HEK293 (cell line): Measurements from ENCODE around the gene C6orf47.

Source experiments
- GLIS2 ChIP-seq: fragments of 450-650 bp; formaldehyde crosslinking; IDR thresholded peaks from 2 replicates; pipeline ENCODE4 v1.5.1; 2016; ENCODE audit warnings: missing biosample characterization, missing genetic modification characterization
- KLF16 ChIP-seq: fragments of 450-650 bp; formaldehyde crosslinking; IDR thresholded peaks from 2 replicates; pipeline ENCODE4 v1.5.1; 2017; ENCODE audit warnings: missing biosample characterization, missing genetic modification characterization
- OSR2 ChIP-seq: fragments of 450-650 bp; formaldehyde crosslinking; IDR thresholded peaks from 2 replicates; pipeline ENCODE4 v1.5.1; 2016; ENCODE audit warnings: missing biosample characterization, missing genetic modification characterization
- OVOL3 ChIP-seq: fragments of 450-650 bp; formaldehyde crosslinking; IDR thresholded peaks from 2 replicates; pipeline ENCODE4 v1.5.1; 2016; ENCODE audit warnings: missing biosample characterization, missing genetic modification characterization
- REPIN1 ChIP-seq: fragments of 450-650 bp; formaldehyde crosslinking; IDR thresholded peaks from 2 replicates; pipeline ENCODE4 v1.5.1; 2017; ENCODE audit warnings: missing biosample characterization, missing genetic modification characterization, low read depth
- SCRT2 ChIP-seq: fragments of 450-650 bp; formaldehyde crosslinking; IDR thresholded peaks from 2 replicates; pipeline ENCODE4 v1.5.1; 2016; ENCODE audit warnings: missing biosample characterization, missing genetic modification characterization
- SP2 ChIP-seq: fragments of 450-650 bp; formaldehyde crosslinking; IDR thresholded peaks from 2 replicates; pipeline ENCODE4 v1.5.1; 2016; ENCODE audit warnings: missing biosample characterization, missing genetic modification characterization
- TRIM28 ChIP-seq: IDR thresholded peaks from 2 replicates; pipeline ENCODE4 v1.6.1; 2011; ENCODE audit warnings: low read length, control low read depth, borderline replicate concordance
- ZBTB44 ChIP-seq: fragments of 450-650 bp; IDR thresholded peaks from 2 replicates; pipeline ENCODE4 v1.5.1; 2018; ENCODE audit warnings: missing biosample characterization, mild to moderate bottlenecking, missing genetic modification characterization
- ZBTB48 ChIP-seq: fragments of 450-650 bp; formaldehyde crosslinking; IDR thresholded peaks from 2 replicates; pipeline ENCODE4 v1.5.1; 2016; ENCODE audit warnings: missing biosample characterization, missing genetic modification characterization
- ZBTB6 ChIP-seq: fragments of 450-650 bp; formaldehyde crosslinking; IDR thresholded peaks from 2 replicates; pipeline ENCODE4 v1.5.1; 2017; ENCODE audit warnings: missing biosample characterization, missing genetic modification characterization
- ZBTB8A ChIP-seq: fragments of 450-650 bp; formaldehyde crosslinking; IDR thresholded peaks from 2 replicates; pipeline ENCODE4 v1.5.1; 2016; ENCODE audit warnings: missing biosample characterization, missing genetic modification characterization
- ZNF10 ChIP-seq: fragments of 450-650 bp; formaldehyde crosslinking; IDR thresholded peaks from 2 replicates; pipeline ENCODE4 v1.5.1; 2017; ENCODE audit warnings: missing biosample characterization, missing genetic modification characterization
- ZNF121 ChIP-seq: fragments of 450-650 bp; formaldehyde crosslinking; IDR thresholded peaks from 2 replicates; pipeline ENCODE4 v1.5.1; 2016; ENCODE audit warnings: missing biosample characterization, missing genetic modification characterization
- ZNF16 ChIP-seq: fragments of 450-650 bp; formaldehyde crosslinking; IDR thresholded peaks from 2 replicates; pipeline ENCODE4 v1.5.1; 2016; ENCODE audit warnings: low read depth, missing biosample characterization, missing genetic modification characterization
- ZNF366 ChIP-seq: fragments of 450-650 bp; formaldehyde crosslinking; conservative IDR thresholded peaks from 2 replicates; pipeline ENCODE4 v1.5.1; 2016; ENCODE audit warnings: missing biosample characterization, missing genetic modification characterization
- ZNF37A ChIP-seq: fragments of 450-650 bp; IDR thresholded peaks from 2 replicates; pipeline ENCODE4 v1.5.1; 2018; ENCODE audit warnings: missing biosample characterization, missing genetic modification characterization
- ZNF423 ChIP-seq: fragments of 450-650 bp; formaldehyde crosslinking; IDR thresholded peaks from 2 replicates; pipeline ENCODE4 v1.5.1; 2016; ENCODE audit warnings: missing biosample characterization, missing genetic modification characterization
- ZNF473 ChIP-seq: fragments of 450-650 bp; formaldehyde crosslinking; IDR thresholded peaks from 2 replicates; pipeline ENCODE4 v1.5.1; 2017; ENCODE audit warnings: missing biosample characterization, missing genetic modification characterization
- ZNF558 ChIP-seq: fragments of 450-650 bp; formaldehyde crosslinking; IDR thresholded peaks from 2 replicates; pipeline ENCODE4 v1.5.1; 2016; ENCODE audit warnings: missing biosample characterization, missing genetic modification characterization
- ZNF610 ChIP-seq: fragments of 450-650 bp; formaldehyde crosslinking; IDR thresholded peaks from 2 replicates; pipeline ENCODE4 v1.5.1; 2016; ENCODE audit warnings: missing biosample characterization, missing genetic modification characterization, borderline replicate concordance
- ZNF621 ChIP-seq: fragments of 450-650 bp; formaldehyde crosslinking; IDR thresholded peaks from 2 replicates; pipeline ENCODE4 v1.5.1; 2017; ENCODE audit warnings: missing biosample characterization, missing genetic modification characterization
- ZNF660 ChIP-seq: fragments of 450-650 bp; IDR thresholded peaks from 2 replicates; pipeline ENCODE4 v1.5.1; 2018; ENCODE audit warnings: missing biosample characterization, mild to moderate bottlenecking, missing genetic modification characterization
- ZNF701 ChIP-seq: fragments of 450-650 bp; formaldehyde crosslinking; IDR thresholded peaks from 2 replicates; pipeline ENCODE4 v1.5.1; 2016; ENCODE audit warnings: missing biosample characterization, missing genetic modification characterization
- ZNF707 ChIP-seq: fragments of 450-650 bp; formaldehyde crosslinking; IDR thresholded peaks from 2 replicates; pipeline ENCODE4 v1.5.1; 2016; ENCODE audit warnings: missing biosample characterization, missing genetic modification characterization
- ZNF776 ChIP-seq: fragments of 450-650 bp; formaldehyde crosslinking; IDR thresholded peaks from 2 replicates; pipeline ENCODE4 v1.5.0; 2017; ENCODE audit warnings: missing biosample characterization, missing genetic modification characterization, borderline replicate concordance
- ZSCAN4 ChIP-seq: fragments of 450-650 bp; formaldehyde crosslinking; IDR thresholded peaks from 2 replicates; pipeline ENCODE4 v1.5.1; 2017; ENCODE audit warnings: missing biosample characterization, missing genetic modification characterization
- TF ChIP-seq, protein P1 (sequence below): fragments of 450-650 bp; formaldehyde crosslinking; IDR thresholded peaks from 2 replicates; pipeline ENCODE4 v1.5.1; 2016; ENCODE audit warnings: missing biosample characterization, missing genetic modification characterization, borderline replicate concordance
- TF ChIP-seq, protein P2 (sequence below): fragments of 450-650 bp; formaldehyde crosslinking; optimal IDR thresholded peaks from 2 replicates; pipeline ENCODE3; 2016; ENCODE audit warnings: missing biosample characterization, mild to moderate bottlenecking, missing genetic modification characterization

C6orf47 gene

DNA sequence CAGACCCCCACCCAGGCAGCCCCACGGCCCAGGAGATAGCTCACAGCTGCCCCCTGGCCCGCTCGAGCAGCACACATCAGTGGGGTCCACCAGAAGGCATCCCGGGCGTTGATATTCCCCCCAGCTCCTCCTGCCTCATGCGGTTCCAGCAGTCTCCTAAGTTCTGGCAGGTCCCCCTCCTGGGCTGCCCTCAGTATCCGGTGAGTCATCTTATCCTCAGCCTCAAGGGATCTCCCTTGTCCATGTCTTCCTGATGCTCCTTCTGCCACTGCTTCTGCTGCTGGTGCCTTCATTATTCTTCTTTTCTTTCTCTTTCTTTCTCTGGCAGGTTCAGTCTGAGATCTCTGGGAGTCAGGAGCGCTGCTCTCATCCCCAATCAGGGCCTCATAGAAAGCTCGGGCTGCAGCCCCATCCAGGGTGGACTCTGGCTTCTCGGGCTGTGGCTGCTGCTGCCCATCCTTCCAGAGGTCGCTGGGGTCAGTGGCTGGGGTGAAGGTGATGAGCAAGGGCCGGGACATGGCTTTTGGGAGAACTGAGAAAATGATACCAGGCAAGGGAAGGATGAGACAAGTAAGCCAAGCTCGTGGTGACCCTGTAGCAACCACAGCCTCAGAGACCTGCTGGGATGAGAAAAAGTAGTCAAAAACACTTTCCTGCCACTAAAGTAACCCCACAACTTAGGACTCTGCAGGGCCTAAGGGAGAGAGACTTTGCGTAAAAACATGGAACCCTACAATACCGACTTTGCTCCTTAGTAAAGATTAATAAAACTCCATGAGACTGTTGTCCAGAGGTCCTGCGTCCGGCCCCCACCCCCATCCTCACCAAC lies 3.6 kb upstream of the C6orf47 start (continued):
- TF ChIP-seq, protein P1, sequence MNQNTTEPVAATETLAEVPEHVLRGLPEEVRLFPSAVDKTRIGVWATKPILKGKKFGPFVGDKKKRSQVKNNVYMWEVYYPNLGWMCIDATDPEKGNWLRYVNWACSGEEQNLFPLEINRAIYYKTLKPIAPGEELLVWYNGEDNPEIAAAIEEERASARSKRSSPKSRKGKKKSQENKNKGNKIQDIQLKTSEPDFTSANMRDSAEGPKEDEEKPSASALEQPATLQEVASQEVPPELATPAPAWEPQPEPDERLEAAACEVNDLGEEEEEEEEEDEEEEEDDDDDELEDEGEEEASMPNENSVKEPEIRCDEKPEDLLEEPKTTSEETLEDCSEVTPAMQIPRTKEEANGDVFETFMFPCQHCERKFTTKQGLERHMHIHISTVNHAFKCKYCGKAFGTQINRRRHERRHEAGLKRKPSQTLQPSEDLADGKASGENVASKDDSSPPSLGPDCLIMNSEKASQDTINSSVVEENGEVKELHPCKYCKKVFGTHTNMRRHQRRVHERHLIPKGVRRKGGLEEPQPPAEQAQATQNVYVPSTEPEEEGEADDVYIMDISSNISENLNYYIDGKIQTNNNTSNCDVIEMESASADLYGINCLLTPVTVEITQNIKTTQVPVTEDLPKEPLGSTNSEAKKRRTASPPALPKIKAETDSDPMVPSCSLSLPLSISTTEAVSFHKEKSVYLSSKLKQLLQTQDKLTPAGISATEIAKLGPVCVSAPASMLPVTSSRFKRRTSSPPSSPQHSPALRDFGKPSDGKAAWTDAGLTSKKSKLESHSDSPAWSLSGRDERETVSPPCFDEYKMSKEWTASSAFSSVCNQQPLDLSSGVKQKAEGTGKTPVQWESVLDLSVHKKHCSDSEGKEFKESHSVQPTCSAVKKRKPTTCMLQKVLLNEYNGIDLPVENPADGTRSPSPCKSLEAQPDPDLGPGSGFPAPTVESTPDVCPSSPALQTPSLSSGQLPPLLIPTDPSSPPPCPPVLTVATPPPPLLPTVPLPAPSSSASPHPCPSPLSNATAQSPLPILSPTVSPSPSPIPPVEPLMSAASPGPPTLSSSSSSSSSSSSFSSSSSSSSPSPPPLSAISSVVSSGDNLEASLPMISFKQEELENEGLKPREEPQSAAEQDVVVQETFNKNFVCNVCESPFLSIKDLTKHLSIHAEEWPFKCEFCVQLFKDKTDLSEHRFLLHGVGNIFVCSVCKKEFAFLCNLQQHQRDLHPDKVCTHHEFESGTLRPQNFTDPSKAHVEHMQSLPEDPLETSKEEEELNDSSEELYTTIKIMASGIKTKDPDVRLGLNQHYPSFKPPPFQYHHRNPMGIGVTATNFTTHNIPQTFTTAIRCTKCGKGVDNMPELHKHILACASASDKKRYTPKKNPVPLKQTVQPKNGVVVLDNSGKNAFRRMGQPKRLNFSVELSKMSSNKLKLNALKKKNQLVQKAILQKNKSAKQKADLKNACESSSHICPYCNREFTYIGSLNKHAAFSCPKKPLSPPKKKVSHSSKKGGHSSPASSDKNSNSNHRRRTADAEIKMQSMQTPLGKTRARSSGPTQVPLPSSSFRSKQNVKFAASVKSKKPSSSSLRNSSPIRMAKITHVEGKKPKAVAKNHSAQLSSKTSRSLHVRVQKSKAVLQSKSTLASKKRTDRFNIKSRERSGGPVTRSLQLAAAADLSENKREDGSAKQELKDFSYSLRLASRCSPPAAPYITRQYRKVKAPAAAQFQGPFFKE (tag by site-specific recombination), result no peak
- TF ChIP-seq ZBTB6 (tag by site-specific recombination), result no peak
- TF ChIP-seq ZNF16 (tag by site-specific recombination), result no peak
- TF ChIP-seq ZNF37A, result no peak
- no peak for TF ChIP-seq REPIN1 (tag by site-specific recombination)
- TF ChIP-seq SCRT2 (tag by site-specific recombination), result no peak
- no peak for TF ChIP-seq ZNF558 (tag by site-specific recombination)
- no peak for TF ChIP-seq ZNF701 (tag by site-specific recombination)
- no peak for TF ChIP-seq TRIM28
- no peak for TF ChIP-seq ZBTB8A (tag by site-specific recombination)
- TF ChIP-seq ZNF366 (tag by site-specific recombination), result no peak; the same call in 1 of the 2 replicates
- TF ChIP-seq OVOL3 (tag by site-specific recombination), result no peak
- no peak for TF ChIP-seq ZNF473
- no peak for TF ChIP-seq ZNF10 (tag by site-specific recombination)
- no peak for TF ChIP-seq ZNF121 (tag by site-specific recombination)
- TF ChIP-seq ZNF660 (tag by site-specific recombination), result no peak
- no peak for TF ChIP-seq ZNF423
- TF ChIP-seq ZNF610 (tag by site-specific recombination), result no peak; the same call in 1 of the 2 replicates
- no peak for TF ChIP-seq ZBTB44 (tag by site-specific recombination)
- TF ChIP-seq ZSCAN4 (tag by site-specific recombination), result no peak
- no peak for TF ChIP-seq ZNF621 (tag by site-specific recombination)
- peak; percentile 37; the same call in 1 of the 2 replicates for TF ChIP-seq GLIS2 (tag by site-specific recombination)
- TF ChIP-seq SP2, result no peak
- TF ChIP-seq KLF16 (tag by site-specific recombination), result no peak
- no peak for TF ChIP-seq ZNF707 (tag by site-specific recombination)
- TF ChIP-seq, protein P2, sequence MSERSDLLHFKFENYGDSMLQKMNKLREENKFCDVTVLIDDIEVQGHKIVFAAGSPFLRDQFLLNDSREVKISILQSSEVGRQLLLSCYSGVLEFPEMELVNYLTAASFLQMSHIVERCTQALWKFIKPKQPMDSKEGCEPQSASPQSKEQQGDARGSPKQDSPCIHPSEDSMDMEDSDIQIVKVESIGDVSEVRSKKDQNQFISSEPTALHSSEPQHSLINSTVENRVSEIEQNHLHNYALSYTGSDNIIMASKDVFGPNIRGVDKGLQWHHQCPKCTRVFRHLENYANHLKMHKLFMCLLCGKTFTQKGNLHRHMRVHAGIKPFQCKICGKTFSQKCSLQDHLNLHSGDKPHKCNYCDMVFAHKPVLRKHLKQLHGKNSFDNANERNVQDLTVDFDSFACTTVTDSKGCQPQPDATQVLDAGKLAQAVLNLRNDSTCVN (tag by site-specific recombination), result no peak
- no peak for TF ChIP-seq ZNF776
- peak; percentile 61 for TF ChIP-seq ZBTB48 (tag by site-specific recombination)
- peak; percentile 81 for TF ChIP-seq OSR2 (tag by site-specific recombination)
